Omental fat pad (tissue), 4 donors: ENCODE data around the gene UGDH. TPM values are rescaled to one million over a fixed set of nuclear protein-coding genes. Genes with fewer than 3 reads are reported as not detected.
A peak's percentile ranks its signal among the peaks of the same experiment; 100 is the strongest.

Source experiments
- ATAC-seq: fragments of 150-250 bp; one replicate; pipeline ENCODE4 v1.9.1; 2016; ENCODE audit warnings: mild to moderate bottlenecking, moderate library complexity; ENCODE audit not compliant: low FRiP score
- DNase-seq: peaks from one replicate; pipeline ENCODE4 v3.0.0-alpha.2; 2019; ENCODE audit warnings: low spot score
- total RNA-seq, 4 donors: library from RNA; depleted of rRNA; stranded (reverse); fragments of >200 nt; gene quantifications; one replicate each; pipeline ENCODE4 v1.1.0, GENCODE V29; 2016
- TF ChIP-seq, protein P1 (sequence below), 3 donors: fragments of 450-650 bp; IDR thresholded peaks; one replicate each; pipeline ENCODE4 v1.5.1; 2016 to 2017; ENCODE audit warnings: antibody characterized with exemption in 3 of 3, mild to moderate bottlenecking in 3 of 3, moderate library complexity in 2 of 3

UGDH gene
- total RNA-seq, 4 donors from 2014 or later: 60.1 to 653 (median 148) TPM

DNA sequence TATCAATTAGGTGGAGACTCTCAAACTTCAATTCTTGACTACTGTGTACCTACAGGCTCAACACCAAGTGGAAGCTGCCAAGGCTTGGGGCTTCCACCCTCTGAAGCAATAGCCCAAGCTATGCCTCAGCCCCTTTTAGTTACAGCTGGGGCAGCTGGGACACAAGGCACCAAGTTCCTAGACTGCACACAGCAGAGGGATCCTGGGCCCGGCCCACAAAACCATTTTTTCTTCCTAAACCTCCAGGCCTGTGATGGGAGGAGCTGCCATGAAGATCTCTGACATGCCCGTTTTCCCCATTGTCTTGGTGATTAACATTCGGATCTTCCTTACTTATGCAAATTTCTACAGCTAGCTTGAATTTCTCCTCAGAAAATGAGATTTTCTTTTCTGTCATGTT lies 3.4 kb upstream of the UGDH start:
- ATAC-seq: no peak
- TF ChIP-seq, protein P1, sequence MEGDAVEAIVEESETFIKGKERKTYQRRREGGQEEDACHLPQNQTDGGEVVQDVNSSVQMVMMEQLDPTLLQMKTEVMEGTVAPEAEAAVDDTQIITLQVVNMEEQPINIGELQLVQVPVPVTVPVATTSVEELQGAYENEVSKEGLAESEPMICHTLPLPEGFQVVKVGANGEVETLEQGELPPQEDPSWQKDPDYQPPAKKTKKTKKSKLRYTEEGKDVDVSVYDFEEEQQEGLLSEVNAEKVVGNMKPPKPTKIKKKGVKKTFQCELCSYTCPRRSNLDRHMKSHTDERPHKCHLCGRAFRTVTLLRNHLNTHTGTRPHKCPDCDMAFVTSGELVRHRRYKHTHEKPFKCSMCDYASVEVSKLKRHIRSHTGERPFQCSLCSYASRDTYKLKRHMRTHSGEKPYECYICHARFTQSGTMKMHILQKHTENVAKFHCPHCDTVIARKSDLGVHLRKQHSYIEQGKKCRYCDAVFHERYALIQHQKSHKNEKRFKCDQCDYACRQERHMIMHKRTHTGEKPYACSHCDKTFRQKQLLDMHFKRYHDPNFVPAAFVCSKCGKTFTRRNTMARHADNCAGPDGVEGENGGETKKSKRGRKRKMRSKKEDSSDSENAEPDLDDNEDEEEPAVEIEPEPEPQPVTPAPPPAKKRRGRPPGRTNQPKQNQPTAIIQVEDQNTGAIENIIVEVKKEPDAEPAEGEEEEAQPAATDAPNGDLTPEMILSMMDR (IDR thresholded peaks at IDR 0.05): no peak
- DNase-seq: no peak

GRCh38 chr4:39529534-39529933 lies 2.3 kb upstream of the UGDH start:
- no peak for DNase-seq
- ATAC-seq: no peak
- TF ChIP-seq, protein P1 (IDR thresholded peaks at IDR 0.05): no peak

GRCh38 chr4:39528061-39528465 lies 824 bp upstream of the UGDH start:
- peak; percentile 70 for DNase-seq
- no peak for ATAC-seq
- TF ChIP-seq, protein P1 (IDR thresholded peaks at IDR 0.05): no peak

GRCh38 chr4:39526765-39527295 lies 409 bp downstream of the UGDH start:
- DNase-seq (no peak), ATAC-seq (no peak)
- TF ChIP-seq, protein P1 (IDR thresholded peaks at IDR 0.05): no peak

GRCh38 chr4:39525822-39526690 lies 1.2 kb downstream of the UGDH start:
- TF ChIP-seq, protein P1 (IDR thresholded peaks at IDR 0.05): no peak
- DNase-seq (no peak), ATAC-seq (no peak)

- ATAC-seq (no peak), DNase-seq (no peak)
- TF ChIP-seq, protein P1 (IDR thresholded peaks at IDR 0.05): no peak
Observed at GRCh38 chr4:39524161-39524957, 2.9 kb downstream of the UGDH start.
